Measurements from ENCODE around the gene PKD1L1.
"Not testable (repeated sequence)": the region's sequence is repeated elsewhere in the genome, so short reads cannot be mapped to it uniquely, and the experiment has no call there.

PKD1L1 gene

GRCh38 chr7:47932016-47932415 lies 16.2 kb downstream of the PKD1L1 start:
- H3K9ac ChIP-seq (ENCODE audit: insufficient read length): no peak overlapping the region
- no peaks in the 10 kb centered on the region for H3K9me3 ChIP-seq (ENCODE audit: low read depth, low read length)
- no peak overlapping the region for H3K4me3 ChIP-seq
- TF ChIP-seq POLR2AphosphoS5 (IDR thresholded peaks at IDR 0.05; ENCODE audit: borderline replicate concordance, low read depth, low read length) (no peak), EZH2 (IDR thresholded peaks at IDR 0.05) (no peak), FOXP2 (optimal IDR thresholded peaks at IDR 0.05; ENCODE audit: control extremely low read depth, extremely low read length, insufficient read depth) (no peak)
- no peak for DNase-seq (ENCODE audit: low read depth, low spot score)
- no peak overlapping the region for H3K27ac ChIP-seq
- no peaks in the 10 kb centered on the region for H3K36me3 ChIP-seq (ENCODE audit: insufficient read depth, low read length)

- Histone ChIP-seq H3K4me3 (no peak overlapping the region), H3K9ac (ENCODE audit: insufficient read length) (no peak overlapping the region), H3K9me3 (ENCODE audit: low read depth, low read length) (no peaks in the 10 kb centered on the region), H3K27ac (no peak overlapping the region), H3K36me3 (ENCODE audit: insufficient read depth, low read length) (no peaks in the 10 kb centered on the region)
- no peak for TF ChIP-seq EZH2 (IDR thresholded peaks at IDR 0.05)
- TF ChIP-seq POLR2AphosphoS5 (IDR thresholded peaks at IDR 0.05; ENCODE audit: borderline replicate concordance, low read depth, low read length): no peak
- TF ChIP-seq FOXP2 (optimal IDR thresholded peaks at IDR 0.05; ENCODE audit: control extremely low read depth, extremely low read length, insufficient read depth): no peak
- DNase-seq (ENCODE audit: low read depth, low spot score): no peak
These were observed 17.0 kb downstream of the PKD1L1 start for GRCh38 chr7:47931005-47932004.

GRCh38 chr7:47924266-47924665 lies 24.0 kb downstream of the PKD1L1 start:
- Histone ChIP-seq H3K4me3 (no peak overlapping the region), H3K9ac (ENCODE audit: insufficient read length) (no peak overlapping the region), H3K36me3 (ENCODE audit: insufficient read depth, low read length) (no peaks in the 10 kb centered on the region), H3K9me3 (ENCODE audit: low read depth, low read length) (no peaks in the 10 kb centered on the region), H3K27ac (no peak overlapping the region)
- no peak for DNase-seq (ENCODE audit: low read depth, low spot score)
- TF ChIP-seq EZH2 (IDR thresholded peaks at IDR 0.05): no peak
- no peak for TF ChIP-seq POLR2AphosphoS5 (IDR thresholded peaks at IDR 0.05; ENCODE audit: borderline replicate concordance, low read depth, low read length)
- no peak for TF ChIP-seq FOXP2 (optimal IDR thresholded peaks at IDR 0.05; ENCODE audit: control extremely low read depth, extremely low read length, insufficient read depth)

- H3K27ac ChIP-seq; H3K4me3 ChIP-seq; H3K9me3 ChIP-seq (ENCODE audit: low read depth, low read length); H3K36me3 ChIP-seq (ENCODE audit: insufficient read depth, low read length); DNase-seq (ENCODE audit: low read depth, low spot score); H3K9ac ChIP-seq (ENCODE audit: insufficient read length): not testable (repeated sequence)
These were observed 25.0 kb downstream of the PKD1L1 start for GRCh38 chr7:47923081-47923875.

GRCh38 chr7:47916514-47916913 lies 31.8 kb downstream of the PKD1L1 start:
- H3K36me3 ChIP-seq (ENCODE audit: insufficient read depth, low read length); H3K4me3 ChIP-seq; DNase-seq (ENCODE audit: low read depth, low spot score); H3K9me3 ChIP-seq (ENCODE audit: low read depth, low read length); H3K27ac ChIP-seq; H3K9ac ChIP-seq (ENCODE audit: insufficient read length): not testable (repeated sequence)

GRCh38 chr7:47915616-47915976 lies 32.7 kb downstream of the PKD1L1 start:
- TF ChIP-seq EZH2 (IDR thresholded peaks at IDR 0.05) (no peak), FOXP2 (optimal IDR thresholded peaks at IDR 0.05; ENCODE audit: control extremely low read depth, extremely low read length, insufficient read depth) (no peak), POLR2AphosphoS5 (IDR thresholded peaks at IDR 0.05; ENCODE audit: borderline replicate concordance, low read depth, low read length) (no peak)
- no peak for DNase-seq (ENCODE audit: low read depth, low spot score)
- H3K36me3 ChIP-seq (ENCODE audit: insufficient read depth, low read length): no peaks in the 10 kb centered on the region
- no peak overlapping the region for H3K4me3 ChIP-seq
- H3K27ac ChIP-seq: no peak overlapping the region
- no peaks in the 10 kb centered on the region for H3K9me3 ChIP-seq (ENCODE audit: low read depth, low read length)
- no peak overlapping the region for H3K9ac ChIP-seq (ENCODE audit: insufficient read length)

- no peaks in the 10 kb centered on the region for H3K9me3 ChIP-seq (ENCODE audit: low read depth, low read length)
- H3K27ac ChIP-seq: no peak overlapping the region
- no peaks in the 10 kb centered on the region for H3K36me3 ChIP-seq (ENCODE audit: insufficient read depth, low read length)
- no peak overlapping the region for H3K9ac ChIP-seq (ENCODE audit: insufficient read length)
- no peak for TF ChIP-seq EZH2 (IDR thresholded peaks at IDR 0.05)
- TF ChIP-seq POLR2AphosphoS5 (IDR thresholded peaks at IDR 0.05; ENCODE audit: borderline replicate concordance, low read depth, low read length): no peak
- TF ChIP-seq FOXP2 (optimal IDR thresholded peaks at IDR 0.05; ENCODE audit: control extremely low read depth, extremely low read length, insufficient read depth): no peak
- DNase-seq (ENCODE audit: low read depth, low spot score): no peak
- no peak overlapping the region for H3K4me3 ChIP-seq
These were observed 33.3 kb downstream of the PKD1L1 start for GRCh38 chr7:47914717-47915615.

- Histone ChIP-seq H3K4me3 (no peak overlapping the region), H3K9ac (ENCODE audit: insufficient read length) (no peak overlapping the region), H3K36me3 (ENCODE audit: insufficient read depth, low read length) (no peaks in the 10 kb centered on the region), H3K27ac (no peak overlapping the region), H3K9me3 (ENCODE audit: low read depth, low read length) (no peaks in the 10 kb centered on the region)
- no peak for TF ChIP-seq FOXP2 (optimal IDR thresholded peaks at IDR 0.05; ENCODE audit: control extremely low read depth, extremely low read length, insufficient read depth)
- TF ChIP-seq POLR2AphosphoS5 (IDR thresholded peaks at IDR 0.05; ENCODE audit: borderline replicate concordance, low read depth, low read length): no peak
- DNase-seq (ENCODE audit: low read depth, low spot score): no peak
These were observed 35.9 kb downstream of the PKD1L1 start for GRCh38 chr7:47912332-47912731.
